ENCODE data around the gene CNPY1.
"Not testable (repeated sequence)": the region's sequence is repeated elsewhere in the genome, so short reads cannot be mapped to it uniquely, and the experiment has no call there.

The CNPY1 gene

GRCh38 chr7:155546449-155546848 lies at the start of gene CNPY1:
TSS of gene CNPY1 (minus strand) at chr7:155546559. CDS start at chr7:155545929, 630 bp downstream.
- in situ Hi-C loops (cut with HindIII; ENCODE audit: low sequenced_read_pairs); DNase-seq (ENCODE audit: low read depth): not testable (repeated sequence)

GRCh38 chr7:155594961-155595366 lies 48.6 kb upstream of the CNPY1 start:
- TF ChIP-seq, protein P1, sequence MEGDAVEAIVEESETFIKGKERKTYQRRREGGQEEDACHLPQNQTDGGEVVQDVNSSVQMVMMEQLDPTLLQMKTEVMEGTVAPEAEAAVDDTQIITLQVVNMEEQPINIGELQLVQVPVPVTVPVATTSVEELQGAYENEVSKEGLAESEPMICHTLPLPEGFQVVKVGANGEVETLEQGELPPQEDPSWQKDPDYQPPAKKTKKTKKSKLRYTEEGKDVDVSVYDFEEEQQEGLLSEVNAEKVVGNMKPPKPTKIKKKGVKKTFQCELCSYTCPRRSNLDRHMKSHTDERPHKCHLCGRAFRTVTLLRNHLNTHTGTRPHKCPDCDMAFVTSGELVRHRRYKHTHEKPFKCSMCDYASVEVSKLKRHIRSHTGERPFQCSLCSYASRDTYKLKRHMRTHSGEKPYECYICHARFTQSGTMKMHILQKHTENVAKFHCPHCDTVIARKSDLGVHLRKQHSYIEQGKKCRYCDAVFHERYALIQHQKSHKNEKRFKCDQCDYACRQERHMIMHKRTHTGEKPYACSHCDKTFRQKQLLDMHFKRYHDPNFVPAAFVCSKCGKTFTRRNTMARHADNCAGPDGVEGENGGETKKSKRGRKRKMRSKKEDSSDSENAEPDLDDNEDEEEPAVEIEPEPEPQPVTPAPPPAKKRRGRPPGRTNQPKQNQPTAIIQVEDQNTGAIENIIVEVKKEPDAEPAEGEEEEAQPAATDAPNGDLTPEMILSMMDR (IDR thresholded peaks at IDR 0.05; ENCODE audit: low read depth, low read length, missing control alignments): no peak
- DNase-seq (ENCODE audit: low read depth): no peak
- in situ Hi-C loops (cut with HindIII; ENCODE audit: low sequenced_read_pairs): no loop called here
- no peak overlapping the region for H3K4me3 ChIP-seq (ENCODE audit: low read depth, low read length)

More at GRCh38 chr7:155546449-155546848, at the start of gene CNPY1:
- not testable (repeated sequence) for H3K4me3 ChIP-seq (ENCODE audit: low read depth, low read length)

DNA sequence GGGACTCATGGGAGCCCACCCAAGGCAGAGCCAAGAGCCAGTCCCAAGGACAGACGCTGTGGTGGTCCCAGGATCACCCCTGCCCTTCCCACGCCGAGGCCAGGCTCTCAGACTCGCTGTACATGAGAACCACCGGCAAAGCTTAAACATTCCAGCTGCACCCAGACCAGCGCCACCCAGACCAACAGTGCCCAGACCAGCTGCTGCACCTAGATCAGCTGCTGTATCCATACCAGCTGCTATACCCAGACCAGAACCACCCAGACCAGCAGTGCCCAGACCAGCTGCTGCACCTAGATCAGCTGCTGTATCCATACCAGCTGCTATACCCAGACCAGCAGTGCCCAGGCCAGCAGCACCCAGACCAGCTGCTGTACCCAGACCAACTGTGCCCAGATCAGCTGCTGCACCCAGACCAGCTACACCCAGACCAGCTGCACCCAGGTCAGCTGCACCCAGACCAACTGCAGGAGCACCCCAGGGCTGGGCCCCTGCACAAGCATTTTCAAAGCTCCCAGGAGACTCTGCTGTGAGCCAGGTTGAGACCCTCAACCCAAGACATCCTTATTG lies 47.9 kb upstream of the CNPY1 start:
- in situ Hi-C loops (cut with HindIII; ENCODE audit: low sequenced_read_pairs): no loop called here

GRCh38 chr7:155593461-155594162 lies 47.3 kb upstream of the CNPY1 start:
- in situ Hi-C loops (cut with HindIII; ENCODE audit: low sequenced_read_pairs): no loop called here
- no peak overlapping the region for H3K4me3 ChIP-seq (ENCODE audit: low read depth, low read length)
- TF ChIP-seq, protein P1 (IDR thresholded peaks at IDR 0.05; ENCODE audit: low read depth, low read length, missing control alignments): no peak
- DNase-seq (ENCODE audit: low read depth): no peak

More for the DNA sequence above, 47.9 kb upstream of the CNPY1 start:
- no peak overlapping the region for H3K4me3 ChIP-seq (ENCODE audit: low read depth, low read length)
- DNase-seq (ENCODE audit: low read depth): no peak
- TF ChIP-seq, protein P1 (IDR thresholded peaks at IDR 0.05; ENCODE audit: low read depth, low read length, missing control alignments): no peak

DNA sequence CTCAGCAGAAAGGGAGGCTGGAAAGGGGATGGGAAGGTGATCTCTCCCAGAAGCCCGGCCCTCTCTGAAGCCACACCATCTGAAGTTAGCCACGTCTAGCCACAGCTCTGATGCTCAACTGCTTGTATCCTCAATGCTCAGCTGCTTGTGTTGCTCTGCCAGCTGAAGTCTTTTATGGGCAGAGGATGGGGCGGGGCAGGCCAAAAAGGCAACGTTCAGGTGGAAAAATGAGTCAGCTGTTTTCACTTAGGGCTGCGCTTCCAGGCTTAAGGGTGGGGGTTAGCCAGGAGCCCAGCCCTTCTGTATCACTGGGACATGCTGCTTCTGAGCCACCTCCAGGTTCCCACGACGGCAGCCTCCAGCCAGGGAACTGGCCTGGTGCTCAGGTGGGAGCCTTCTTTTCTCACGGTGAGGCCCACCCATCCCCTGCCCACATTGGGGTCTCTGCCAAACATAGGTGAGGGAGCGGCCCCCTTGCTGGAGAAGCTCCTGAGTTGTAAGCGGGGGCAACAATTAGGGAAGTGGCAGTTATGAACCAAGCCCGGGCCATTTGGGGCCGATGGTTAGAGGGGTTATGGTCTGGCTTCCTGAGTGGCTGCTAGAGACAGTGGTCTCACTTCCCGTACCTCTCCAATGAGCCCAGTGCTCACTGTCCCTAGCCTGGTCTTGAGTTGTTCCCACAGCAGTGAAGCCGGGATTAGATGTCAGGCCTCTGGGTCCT lies 44.9 kb upstream of the CNPY1 start:
- no peak overlapping the region for H3K4me3 ChIP-seq (ENCODE audit: low read depth, low read length)
- no peak for DNase-seq (ENCODE audit: low read depth)
- TF ChIP-seq, protein P1 (IDR thresholded peaks at IDR 0.05; ENCODE audit: low read depth, low read length, missing control alignments): no peak
- in situ Hi-C loops (cut with HindIII; ENCODE audit: low sequenced_read_pairs): no loop called here

GRCh38 chr7:155590215-155591018 lies 44.1 kb upstream of the CNPY1 start:
- no peak for DNase-seq (ENCODE audit: low read depth)
- no peak overlapping the region for H3K4me3 ChIP-seq (ENCODE audit: low read depth, low read length)
- in situ Hi-C loops (cut with HindIII; ENCODE audit: low sequenced_read_pairs): no loop called here
- TF ChIP-seq, protein P1 (IDR thresholded peaks at IDR 0.05; ENCODE audit: low read depth, low read length, missing control alignments): no peak
